Naive thymus-derived CD4-positive, alpha-beta T cell (primary cell): ENCODE measurements around the gene DDT. TPM values are rescaled to one million over a fixed set of nuclear protein-coding genes. Genes with fewer than 3 reads are reported as not detected.

Experiments used
- ATAC-seq: fragments of 150-1000 bp; cut with Tn5 transposase; 2 replicates; pipeline ENCODE4 v1.10.0; 2021; ENCODE audit warnings: mild to moderate bottlenecking, moderate library complexity
- CTCF ChIA-PET: fragments of 350-600 bp; sonication (Branson Sonifier 250); formaldehyde crosslinking; loops from one replicate; lab custom pipeline; 2021; ENCODE audit warnings: antibody characterized with exemption; lab: Charles Lee
- POLR2A ChIA-PET: fragments of 350-600 bp; sonication (Branson Sonifier 250); formaldehyde crosslinking; loops from one replicate; lab custom pipeline; 2021; ENCODE audit warnings: antibody characterized with exemption, inconsistent platforms; lab: Charles Lee
- DNase-seq, 9 donors: peaks; one replicate each; pipeline versions ENCODE4 v3.0.0 to v3.0.0-alpha.2; 2020 to 2022; ENCODE audit warnings: mixed read lengths in 1 of 9
- H3K27ac ChIP-seq: one replicate; pipeline ENCODE4 v1.7.0; 2013; ENCODE audit warnings: mild to moderate bottlenecking, low read depth, low read length, moderate library complexity
- H3K27me3 ChIP-seq, 2 donors: one replicate each; pipeline ENCODE4 v1.7.0; 2013; ENCODE audit warnings: low read length in 2 of 2, mild to moderate bottlenecking in 2 of 2, moderate library complexity in 2 of 2; ENCODE audit not compliant: control insufficient read depth in 2 of 2, insufficient read depth in 2 of 2
- H3K36me3 ChIP-seq, 3 experiments: 1 replicate in 2 of 3; 2 replicates in 1 of 3; pipeline ENCODE4 v1.7.0; 2013; ENCODE audit warnings: low read length in 3 of 3, mild to moderate bottlenecking in 3 of 3, moderate library complexity in 1 of 3; ENCODE audit not compliant: insufficient read depth in 3 of 3, control insufficient read depth in 2 of 3
- H3K4me1 ChIP-seq, 2 donors: one replicate each; pipeline ENCODE4 v1.7.0; 2013; ENCODE audit warnings: low read length in 2 of 2, mild to moderate bottlenecking in 2 of 2, moderate library complexity in 1 of 2; ENCODE audit not compliant: control insufficient read depth in 2 of 2, insufficient read depth in 2 of 2
- H3K4me3 ChIP-seq: 2 replicates; pipeline ENCODE4 v1.7.0; 2013; ENCODE audit warnings: mild to moderate bottlenecking, low read length
- H3K9me3 ChIP-seq, 3 experiments: 1 replicate in 2 of 3; 2 replicates in 1 of 3; pipeline ENCODE4 v1.7.0; 2013; ENCODE audit warnings: low read length in 3 of 3; ENCODE audit not compliant: control insufficient read depth in 2 of 3
- H3K27ac Mint-ChIP-seq, 9 donors: one replicate each; pipeline ENCODE4 v1.8.0; 2020 to 2022; ENCODE audit warnings: mixed read lengths in 9 of 9, mild to moderate bottlenecking in 8 of 9, moderate library complexity in 5 of 9, inconsistent platforms in 2 of 9
- H3K27me3 Mint-ChIP-seq, 5 donors: one replicate each; pipeline ENCODE4 v1.8.0; 2021 to 2022; ENCODE audit warnings: mixed read lengths in 5 of 5, mild to moderate bottlenecking in 1 of 5
- H3K36me3 Mint-ChIP-seq, 5 donors: one replicate each; pipeline ENCODE4 v1.8.0; 2020 to 2022; ENCODE audit warnings: mixed read lengths in 5 of 5, mild to moderate bottlenecking in 3 of 5, inconsistent platforms in 1 of 5
- H3K4me1 Mint-ChIP-seq, 7 donors: one replicate each; pipeline ENCODE4 v1.8.0; 2020 to 2022; ENCODE audit warnings: mixed read lengths in 7 of 7, mild to moderate bottlenecking in 3 of 7, inconsistent platforms in 1 of 7
- H3K4me3 Mint-ChIP-seq, 10 donors: one replicate each; pipeline ENCODE4 v1.8.0; 2020 to 2022; ENCODE audit warnings: mild to moderate bottlenecking in 10 of 10, mixed read lengths in 10 of 10, moderate library complexity in 6 of 10, inconsistent platforms in 2 of 10
- H3K9me3 Mint-ChIP-seq, 11 donors: one replicate each; pipeline ENCODE4 v1.8.0; 2020 to 2022; ENCODE audit warnings: mixed read lengths in 11 of 11, mild to moderate bottlenecking in 4 of 11, inconsistent platforms in 1 of 11, moderate library complexity in 1 of 11
- intact Hi-C, 2 donors: fragments of 100-400 bp; cut with micrococcal nuclease; formaldehyde crosslinking; loops; one replicate each; pipeline ENCODE4 v1.15.1; 2023
- polyA plus RNA-seq, 2 donors: library from polyadenylated mRNA; unstranded; fragments of 300-500 nt; fragmentation: Illumina TruSeq; gene quantifications; one replicate each; pipeline ENCODE4 v1.2.3, GENCODE V29; 2021
- total RNA-seq, 6 experiments: library from RNA in 5 of 6; stranded (reverse) in 5 of 6; gene quantifications; 1 replicate in 5 of 6; 2 replicates in 1 of 6; pipeline ENCODE4 v1.2.3 and lab custom pipeline; 2021 to 2026

Gene DDT
- total and polyA plus RNA-seq, 7 experiments from 2014 or later = 66.3 to 122 (median 80.2) TPM

DNA sequence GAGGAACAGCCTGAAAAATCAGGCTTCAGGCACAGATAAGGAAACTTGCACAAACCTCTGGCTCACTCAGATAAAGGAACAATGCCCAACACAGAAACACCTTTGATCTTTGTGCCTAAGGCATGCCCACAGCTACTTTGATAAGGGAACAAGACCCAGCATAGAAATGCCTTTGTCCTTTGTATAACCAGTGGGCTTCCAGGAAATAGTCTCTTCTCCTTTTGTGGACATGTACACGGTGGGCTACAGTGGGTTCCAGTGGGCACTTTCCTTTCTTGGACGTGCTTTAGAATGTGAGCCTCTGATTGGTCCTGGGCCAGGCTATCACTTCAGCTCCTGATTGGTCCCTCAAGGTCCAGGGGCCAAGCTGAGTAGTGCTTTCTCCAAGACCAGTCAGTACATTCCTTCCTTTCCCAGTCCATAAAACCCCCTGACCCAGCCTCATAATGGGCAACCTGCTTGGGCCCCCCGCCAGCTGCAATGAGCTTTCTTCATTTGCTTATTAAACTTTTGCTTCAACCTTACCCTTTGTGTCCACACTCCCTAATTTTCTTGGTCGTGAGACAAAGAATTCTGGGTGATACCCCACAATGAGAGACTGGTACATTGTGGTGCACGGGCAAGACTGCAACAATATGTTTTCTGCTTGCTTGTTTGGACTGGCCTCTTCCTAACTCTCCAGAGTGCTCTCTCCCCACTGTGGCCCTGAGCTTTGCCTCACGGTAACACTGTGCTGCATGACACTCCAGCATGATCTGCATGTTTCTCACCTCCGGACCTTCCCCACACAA, 35.2 kb upstream of the DDT start:
- Histone ChIP-seq H3K36me3 (peaks cover 0 to 5% (median 0%) of the 10 kb centered on the region in 3 experiments), H3K4me3 (no peak overlapping the region), H3K9me3 (no peaks in the 10 kb centered on the region), H3K27me3 (no peaks in the 10 kb centered on the region), H3K4me1 (peaks cover 4 to 10% of the 10 kb centered on the region in 2 donors), H3K27ac (no peak overlapping the region)
- CTCF ChIA-PET = interaction anchor here (1.2 to 2.0 kb wide), 2 partner anchors 22 to 28 kb away, joined by 3 to 6 read pairs; no protein-coding TSS in a partner anchor
- Mint-ChIP-seq H3K36me3 (peaks cover 0 to 8% (median under 1%) of the 10 kb centered on the region in 5 donors), H3K4me3 (peak overlapping the region in 3 of 10 donors; percentile 42 to 98 (median 77)), H3K4me1 (peaks cover 12 to 38% (median 30%) of the 10 kb centered on the region in 7 donors), H3K9me3 (peaks cover 0 to 6% (median 0%) of the 10 kb centered on the region in 11 donors), H3K27ac (peak overlapping the region in 8 of 9 donors; percentile 47 to 99 (median 93)), H3K27me3 (no peaks in the 10 kb centered on the region)
- intact Hi-C loops = loop anchor here in 1 of 2 donors (2.0 to 10.0 kb wide), 2 partner anchors 147 to 545 kb away; partner anchors contain the start of genes GUCD1 and SNRPD3
- ATAC-seq (no peak), DNase-seq (no peak)
- POLR2A ChIA-PET = interaction anchor here (1.8 to 2.1 kb wide), 3 partner anchors 29 to 115 kb away, joined by 8 to 60 read pairs (median 8); partner anchors contain the start of gene MIF

DNA sequence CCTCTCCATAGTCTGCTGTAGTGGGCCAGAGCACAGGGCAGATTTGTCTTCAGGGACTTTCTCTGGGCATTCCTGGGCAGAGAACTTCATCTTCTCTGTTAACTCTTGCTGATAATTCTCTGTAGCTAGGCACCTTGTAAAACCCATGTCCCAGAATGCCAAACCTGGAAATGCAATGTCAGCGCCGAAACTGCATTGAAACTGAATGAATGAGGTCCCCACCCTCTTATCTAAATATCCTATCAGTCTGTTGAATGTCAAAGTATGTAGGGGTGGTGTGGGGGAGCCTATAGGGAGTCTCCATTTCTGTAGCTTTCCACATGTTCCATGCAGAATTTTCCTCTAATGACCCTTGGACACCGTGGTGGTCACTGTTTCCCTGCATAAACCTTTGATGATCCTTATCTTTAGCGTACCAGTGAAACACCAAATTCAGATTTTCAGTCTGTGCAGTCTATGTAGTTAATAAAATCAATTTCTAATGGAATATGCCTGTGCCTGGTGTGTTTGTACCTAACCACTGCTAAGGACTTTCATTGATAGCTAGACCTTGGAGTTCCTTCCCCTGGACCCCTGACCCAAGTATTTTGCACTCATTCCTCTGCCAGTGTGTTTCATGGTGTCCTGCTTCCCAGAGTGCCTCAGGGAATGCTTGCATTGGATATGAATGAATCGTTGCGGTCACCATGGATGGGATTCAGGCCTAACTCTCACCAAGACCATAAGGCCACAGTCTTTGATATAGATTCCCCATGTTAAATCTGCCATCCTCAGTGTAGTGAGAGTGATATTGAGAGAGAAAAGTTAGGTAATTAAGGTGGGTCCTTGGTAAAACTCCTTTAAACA, 34.4 kb upstream of the DDT start:
- intact Hi-C loops = no loop called here
- H3K36me3 ChIP-seq = peaks cover 0 to 5% (median 0%) of the 10 kb centered on the region in 3 experiments
- CTCF ChIA-PET = no interaction called here
- no peak for ATAC-seq
- DNase-seq = no peak
- Mint-ChIP-seq H3K4me1 (peaks cover 9 to 30% (median 24%) of the 10 kb centered on the region in 7 donors), H3K36me3 (peaks cover 0 to 4% (median 0%) of the 10 kb centered on the region in 5 donors), H3K27me3 (no peaks in the 10 kb centered on the region), H3K9me3 (peaks cover 0 to 6% (median 0%) of the 10 kb centered on the region in 11 donors), H3K4me3 (no peak overlapping the region), H3K27ac (peak overlapping the region in 3 of 9 donors; percentile 12 to 37 (median 28))
- H3K4me1 ChIP-seq = peaks cover 4 to 10% of the 10 kb centered on the region in 2 donors
- no peaks in the 10 kb centered on the region for H3K27me3 ChIP-seq
- no peaks in the 10 kb centered on the region for H3K9me3 ChIP-seq
- no peak overlapping the region for H3K27ac ChIP-seq
- POLR2A ChIA-PET = no interaction called here
- H3K4me3 ChIP-seq = no peak overlapping the region

DNA sequence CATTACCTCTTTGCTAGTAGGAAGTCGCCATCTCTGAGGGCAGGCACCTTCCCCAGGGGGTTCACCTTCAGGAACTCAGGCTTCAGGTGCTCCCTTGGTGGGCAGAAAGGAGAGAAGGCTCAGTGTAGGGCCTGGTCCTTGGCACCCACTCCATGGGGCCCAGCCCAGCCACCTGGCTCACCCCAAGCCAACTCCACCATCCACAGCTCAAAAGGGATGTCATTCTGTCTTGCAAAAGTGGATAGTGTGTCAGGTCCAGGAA, 33.7 kb upstream of the DDT start:
- Mint-ChIP-seq H3K4me1 (peaks cover 5 to 25% (median 19%) of the 10 kb centered on the region in 7 donors), H3K9me3 (peaks cover 0 to 6% (median 0%) of the 10 kb centered on the region in 11 donors), H3K27ac (peak overlapping the region in 1 of 9 donors; percentile 28), H3K4me3 (no peak overlapping the region), H3K36me3 (peaks cover 0 to 4% (median 0%) of the 10 kb centered on the region in 5 donors), H3K27me3 (peaks cover 0 to 4% (median 0%) of the 10 kb centered on the region in 5 donors)
- intact Hi-C loops = no loop called here
- ChIA-PET CTCF (no interaction called here), POLR2A (no interaction called here)
- no peak for DNase-seq
- no peaks in the 10 kb centered on the region for H3K9me3 ChIP-seq
- no peak overlapping the region for H3K4me3 ChIP-seq
- no peak overlapping the region for H3K27ac ChIP-seq
- peaks cover 0 to 5% (median 0%) of the 10 kb centered on the region in 3 experiments for H3K36me3 ChIP-seq
- H3K27me3 ChIP-seq = no peaks in the 10 kb centered on the region
- no peak for ATAC-seq
- H3K4me1 ChIP-seq = peaks cover 4 to 10% of the 10 kb centered on the region in 2 donors

DNA sequence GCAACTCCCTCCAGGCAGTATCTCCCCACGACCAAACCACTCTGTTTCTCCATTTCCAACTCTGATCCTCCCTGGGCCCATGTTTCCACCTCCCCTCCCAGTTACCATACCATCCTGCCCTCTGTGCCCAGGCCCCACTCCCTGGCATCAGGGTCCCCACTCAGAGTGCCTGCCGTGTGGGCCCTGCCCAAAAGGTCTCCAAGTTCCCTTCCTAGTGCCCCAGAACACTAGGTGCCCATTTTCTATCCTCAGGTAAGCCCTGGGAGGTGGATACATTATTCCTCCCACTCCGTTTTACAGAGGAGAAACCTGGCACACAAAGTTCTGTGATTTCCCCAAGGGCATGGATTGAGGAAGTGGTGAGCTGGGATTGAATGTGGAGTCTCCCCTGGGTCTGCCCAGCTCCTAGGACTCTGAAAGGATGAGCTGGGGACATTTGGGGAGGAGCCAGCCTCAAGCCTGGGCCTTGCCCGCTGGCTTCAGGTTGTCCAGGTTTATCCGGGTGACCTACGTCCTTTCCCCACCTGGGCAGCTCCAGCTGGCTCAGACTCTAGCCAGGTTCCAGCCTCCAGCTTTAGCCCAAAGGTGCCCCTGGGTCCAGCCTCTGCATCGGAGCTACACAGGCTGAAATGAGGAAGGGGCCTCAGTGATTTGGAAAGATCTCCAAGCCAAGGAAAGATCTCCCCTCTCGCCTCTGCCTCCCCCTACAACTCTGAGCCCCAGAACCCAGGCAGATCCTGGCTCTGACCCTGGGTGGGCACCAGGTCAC, 33.2 kb upstream of the DDT start:
- ChIA-PET POLR2A (no interaction called here), CTCF (no interaction called here)
- Histone ChIP-seq H3K36me3 (peaks cover 0 to 5% (median 0%) of the 10 kb centered on the region in 3 experiments), H3K27ac (no peak overlapping the region), H3K9me3 (no peaks in the 10 kb centered on the region), H3K4me3 (no peak overlapping the region), H3K27me3 (no peaks in the 10 kb centered on the region), H3K4me1 (peaks cover 2 to 9% of the 10 kb centered on the region in 2 donors)
- Mint-ChIP-seq H3K4me3 (no peak overlapping the region), H3K27me3 (peaks cover 0 to 4% (median 0%) of the 10 kb centered on the region in 5 donors), H3K36me3 (peaks cover 0 to 4% (median 0%) of the 10 kb centered on the region in 5 donors), H3K27ac (no peak overlapping the region), H3K9me3 (peaks cover 0 to 6% (median 0%) of the 10 kb centered on the region in 11 donors), H3K4me1 (peaks cover 5 to 22% (median 17%) of the 10 kb centered on the region in 7 donors)
- DNase-seq = no peak
- intact Hi-C loops = no loop called here
- ATAC-seq = no peak

DNA sequence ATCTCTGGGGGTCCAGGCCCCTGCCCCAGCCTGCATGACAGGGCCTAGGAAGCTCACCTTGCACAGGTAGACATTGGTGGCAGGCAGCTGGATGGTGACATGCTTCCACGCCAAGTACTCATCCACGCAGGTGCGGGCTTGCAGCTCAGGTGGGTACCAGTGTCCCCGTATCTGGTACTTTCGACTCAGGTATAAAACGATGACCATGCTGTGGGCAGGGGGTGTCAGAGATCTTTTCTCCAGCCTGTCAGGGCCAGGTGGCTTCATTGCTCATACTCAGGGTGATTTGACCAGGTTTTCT, 32.6 kb upstream of the DDT start:
- H3K4me1 Mint-ChIP-seq = peaks cover 5 to 16% (median 12%) of the 10 kb centered on the region in 7 donors
- peaks cover 0 to 4% (median 0%) of the 10 kb centered on the region in 5 donors for H3K36me3 Mint-ChIP-seq
- H3K4me3 Mint-ChIP-seq = no peak overlapping the region
- no peak overlapping the region for H3K27ac Mint-ChIP-seq
- Histone ChIP-seq H3K9me3 (no peaks in the 10 kb centered on the region), H3K27ac (no peak overlapping the region), H3K27me3 (no peaks in the 10 kb centered on the region), H3K4me3 (no peak overlapping the region), H3K4me1 (peaks cover 0 to 3% of the 10 kb centered on the region in 2 donors), H3K36me3 (peaks cover 0 to 5% (median 0%) of the 10 kb centered on the region in 3 experiments)
- POLR2A ChIA-PET = no interaction called here
- ATAC-seq (no peak), DNase-seq (no peak)
- intact Hi-C loops = no loop called here
- H3K9me3 Mint-ChIP-seq = peaks cover 0 to 6% (median 0%) of the 10 kb centered on the region in 11 donors
- H3K27me3 Mint-ChIP-seq = peaks cover 0 to 5% (median 0%) of the 10 kb centered on the region in 5 donors
- CTCF ChIA-PET = no interaction called here
